Measurements from ENCODE around the gene VWA7. TPM values are rescaled to one million over a fixed set of nuclear protein-coding genes. Genes with fewer than 3 reads are reported as not detected.

Gene VWA7
- total RNA-seq, 1 donor from 2014 or later, result 1.8 TPM

DNA sequence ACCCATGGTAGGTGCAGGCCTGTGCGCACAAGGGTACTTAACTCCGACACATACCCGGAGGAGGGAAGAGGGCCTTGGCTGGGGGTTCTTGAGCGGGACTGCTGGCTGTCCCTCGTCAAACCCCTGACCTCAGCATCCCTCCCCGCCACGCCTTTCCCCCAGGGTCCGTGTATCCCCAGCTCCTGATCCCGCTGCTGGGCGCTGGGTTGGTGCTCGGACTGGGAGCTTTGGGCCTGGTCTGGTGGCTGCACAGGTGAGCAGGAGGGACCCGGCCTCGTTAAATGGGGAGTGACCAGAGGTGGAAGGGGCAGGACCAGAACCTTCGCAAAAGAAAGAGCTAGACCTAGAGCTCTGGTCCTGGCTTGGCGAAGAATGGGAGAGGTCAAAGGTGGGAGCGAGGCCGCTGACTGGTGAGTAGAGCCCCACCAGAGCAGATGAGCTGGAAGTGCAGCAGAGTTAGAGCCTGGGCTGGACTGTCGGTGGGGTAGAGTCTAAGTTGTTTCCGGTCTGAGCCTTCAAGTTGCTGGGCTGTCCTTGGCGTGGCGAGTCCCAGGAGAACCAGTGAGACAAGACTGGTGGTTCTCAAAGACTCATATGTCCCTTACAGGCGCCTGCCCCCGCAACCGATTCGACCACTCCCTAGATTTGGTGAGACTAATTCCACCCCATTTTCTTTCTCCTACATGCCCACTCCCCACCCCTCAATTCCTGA is 53.0 kb downstream of the VWA7 start:
- peaks cover 19% of the 10 kb centered on the region for H3K4me1 Mint-ChIP-seq
- no peak overlapping the region for H3K4me3 Mint-ChIP-seq
- peaks cover 30% of the 10 kb centered on the region for H3K36me3 Mint-ChIP-seq
- H3K27me3 Mint-ChIP-seq (ENCODE audit: low read depth), result no peaks in the 10 kb centered on the region
- H3K9me3 Mint-ChIP-seq, result no peaks in the 10 kb centered on the region
- no peak for DNase-seq (ENCODE audit: low spot score in 2 of 2, unreplicated experiment in 2 of 2)
- TF ChIP-seq, protein P1, sequence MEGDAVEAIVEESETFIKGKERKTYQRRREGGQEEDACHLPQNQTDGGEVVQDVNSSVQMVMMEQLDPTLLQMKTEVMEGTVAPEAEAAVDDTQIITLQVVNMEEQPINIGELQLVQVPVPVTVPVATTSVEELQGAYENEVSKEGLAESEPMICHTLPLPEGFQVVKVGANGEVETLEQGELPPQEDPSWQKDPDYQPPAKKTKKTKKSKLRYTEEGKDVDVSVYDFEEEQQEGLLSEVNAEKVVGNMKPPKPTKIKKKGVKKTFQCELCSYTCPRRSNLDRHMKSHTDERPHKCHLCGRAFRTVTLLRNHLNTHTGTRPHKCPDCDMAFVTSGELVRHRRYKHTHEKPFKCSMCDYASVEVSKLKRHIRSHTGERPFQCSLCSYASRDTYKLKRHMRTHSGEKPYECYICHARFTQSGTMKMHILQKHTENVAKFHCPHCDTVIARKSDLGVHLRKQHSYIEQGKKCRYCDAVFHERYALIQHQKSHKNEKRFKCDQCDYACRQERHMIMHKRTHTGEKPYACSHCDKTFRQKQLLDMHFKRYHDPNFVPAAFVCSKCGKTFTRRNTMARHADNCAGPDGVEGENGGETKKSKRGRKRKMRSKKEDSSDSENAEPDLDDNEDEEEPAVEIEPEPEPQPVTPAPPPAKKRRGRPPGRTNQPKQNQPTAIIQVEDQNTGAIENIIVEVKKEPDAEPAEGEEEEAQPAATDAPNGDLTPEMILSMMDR (IDR thresholded peaks at IDR 0.05; ENCODE audit: unreplicated experiment), result no peak
- peak overlapping the region; percentile 47 for H3K27ac Mint-ChIP-seq

DNA sequence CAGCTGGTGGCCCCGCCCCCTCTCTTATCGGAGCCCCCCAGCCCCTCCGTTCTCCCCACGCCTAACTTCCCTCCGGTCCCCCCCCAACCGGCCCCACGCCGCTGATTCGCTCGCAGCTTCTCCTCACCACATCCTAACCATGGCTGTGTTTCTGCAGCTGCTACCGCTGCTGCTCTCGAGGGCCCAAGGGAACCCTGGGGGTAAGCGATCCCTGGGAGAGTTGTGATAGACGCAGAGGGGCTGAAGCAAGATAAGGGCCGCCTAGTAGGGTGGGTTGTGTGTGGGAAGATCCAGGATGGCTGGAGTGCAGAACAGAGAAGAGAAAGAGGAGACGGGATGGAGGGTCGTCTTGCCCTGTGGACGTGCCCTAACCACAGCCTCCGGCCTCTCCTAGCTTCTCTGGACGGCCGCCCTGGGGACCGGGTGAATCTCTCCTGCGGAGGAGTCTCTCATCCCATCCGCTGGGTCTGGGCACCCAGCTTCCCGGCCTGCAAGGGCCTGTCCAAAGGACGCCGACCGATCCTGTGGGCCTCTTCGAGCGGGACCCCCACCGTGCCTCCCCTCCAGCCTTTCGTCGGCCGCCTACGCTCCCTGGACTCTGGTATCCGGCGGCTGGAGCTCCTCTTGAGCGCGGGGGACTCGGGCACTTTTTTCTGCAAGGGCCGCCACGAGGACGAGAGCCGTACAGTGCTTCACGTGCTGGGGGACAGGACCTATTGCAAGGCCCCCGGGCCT is 53.7 kb downstream of the VWA7 start, which contains the start of gene MPIG6B:
TSS of gene MPIG6B (plus strand) at position 129 of the 735 bp plus-strand sequence. CDS start at position 140, 11 bp downstream.
- no peak for DNase-seq (ENCODE audit: low spot score in 2 of 2, unreplicated experiment in 2 of 2)
- H3K27me3 Mint-ChIP-seq (ENCODE audit: low read depth), result no peaks in the 10 kb centered on the region

DNA sequence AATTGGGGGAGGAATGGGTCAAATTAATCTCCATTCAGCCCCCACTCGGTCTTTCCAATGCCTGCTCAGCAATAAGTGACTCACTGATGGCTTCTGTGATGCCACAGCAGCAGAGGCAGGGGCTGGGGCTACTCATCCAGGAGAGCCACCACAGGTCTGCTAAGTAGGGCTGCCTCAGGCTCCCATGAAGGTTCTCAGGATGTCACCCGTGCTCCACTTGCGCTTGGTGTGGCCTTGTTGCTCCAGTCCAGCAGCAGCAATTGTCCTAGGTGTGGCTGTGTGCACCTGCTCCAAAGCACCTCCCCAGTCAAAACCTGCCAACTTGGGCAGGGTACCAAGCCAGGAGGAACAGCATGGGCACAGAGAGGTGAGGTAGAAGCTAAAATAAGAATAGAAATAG is 55.0 kb downstream of the VWA7 start:
- Mint-ChIP-seq H3K9me3 (no peaks in the 10 kb centered on the region), H3K4me1 (peaks cover 26% of the 10 kb centered on the region), H3K27ac (no peak overlapping the region)

More for the DNA sequence above, 53.7 kb downstream of the VWA7 start, which contains the start of gene MPIG6B:
- peaks cover 28% of the 10 kb centered on the region for H3K36me3 Mint-ChIP-seq
- no peak within 1 kb of the TSS for H3K4me3 Mint-ChIP-seq
- H3K27ac Mint-ChIP-seq, result peak within 1 kb of the TSS; percentile 47
- TF ChIP-seq, protein P1 (IDR thresholded peaks at IDR 0.05; ENCODE audit: unreplicated experiment), result no peak
- H3K4me1 Mint-ChIP-seq, result peaks cover 18% of the 10 kb centered on the region
- H3K9me3 Mint-ChIP-seq, result no peaks in the 10 kb centered on the region

DNA sequence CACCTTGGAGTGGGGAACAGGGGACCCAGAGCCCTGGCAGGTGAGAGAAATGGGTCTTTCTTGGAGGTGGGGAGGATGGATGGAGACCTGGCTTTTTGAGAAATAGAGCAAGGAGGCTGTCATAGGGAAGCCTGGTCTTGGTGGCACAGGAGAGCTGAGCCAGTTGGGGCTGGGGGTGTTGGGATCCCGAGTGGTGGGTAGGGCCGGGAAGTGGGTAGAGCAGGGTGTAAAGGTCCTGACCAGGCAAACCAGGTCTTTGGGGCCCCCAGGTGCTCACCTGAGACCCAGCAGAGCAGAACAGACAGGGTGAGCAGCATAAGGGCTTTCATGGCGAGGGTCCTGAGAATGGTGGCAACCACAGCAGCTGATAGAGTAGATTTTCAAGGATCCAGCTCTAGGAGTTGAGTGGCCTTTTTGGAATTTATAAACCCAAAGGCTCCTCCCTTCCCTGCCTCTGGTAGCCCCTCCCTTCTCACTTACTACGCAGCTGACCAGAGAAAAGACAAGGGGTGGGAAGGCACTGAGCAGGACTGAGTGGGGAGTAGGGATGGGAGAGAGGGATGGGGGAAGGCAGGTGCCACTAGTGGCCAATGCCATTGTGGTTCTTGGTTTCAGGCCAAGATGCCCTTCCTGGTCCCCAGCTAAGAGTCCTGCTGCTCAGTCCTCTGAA is 55.6 kb downstream of the VWA7 start, which contains the start of gene LY6G6C:
TSS of gene LY6G6C (minus strand) at position 396 of the 670 bp plus-strand sequence. CDS start at position 329, 67 bp downstream.
- Mint-ChIP-seq H3K4me1 (peaks cover 26% of the 10 kb centered on the region), H3K36me3 (peaks cover 15% of the 10 kb centered on the region), H3K4me3 (no peak within 1 kb of the TSS), H3K9me3 (no peaks in the 10 kb centered on the region), H3K27ac (peak within 1 kb of the TSS; percentile 14), H3K27me3 (ENCODE audit: low read depth) (no peaks in the 10 kb centered on the region)
- DNase-seq (ENCODE audit: low spot score in 2 of 2, unreplicated experiment in 2 of 2), result no peak
- TF ChIP-seq, protein P1 (IDR thresholded peaks at IDR 0.05; ENCODE audit: unreplicated experiment), result no peak

More for the DNA sequence above, 55.0 kb downstream of the VWA7 start:
- TF ChIP-seq, protein P1 (IDR thresholded peaks at IDR 0.05; ENCODE audit: unreplicated experiment), result no peak
- no peak for DNase-seq (ENCODE audit: low spot score in 2 of 2, unreplicated experiment in 2 of 2)
- no peaks in the 10 kb centered on the region for H3K27me3 Mint-ChIP-seq (ENCODE audit: low read depth)
- H3K36me3 Mint-ChIP-seq, result peaks cover 21% of the 10 kb centered on the region
- H3K4me3 Mint-ChIP-seq, result no peak overlapping the region

DNA sequence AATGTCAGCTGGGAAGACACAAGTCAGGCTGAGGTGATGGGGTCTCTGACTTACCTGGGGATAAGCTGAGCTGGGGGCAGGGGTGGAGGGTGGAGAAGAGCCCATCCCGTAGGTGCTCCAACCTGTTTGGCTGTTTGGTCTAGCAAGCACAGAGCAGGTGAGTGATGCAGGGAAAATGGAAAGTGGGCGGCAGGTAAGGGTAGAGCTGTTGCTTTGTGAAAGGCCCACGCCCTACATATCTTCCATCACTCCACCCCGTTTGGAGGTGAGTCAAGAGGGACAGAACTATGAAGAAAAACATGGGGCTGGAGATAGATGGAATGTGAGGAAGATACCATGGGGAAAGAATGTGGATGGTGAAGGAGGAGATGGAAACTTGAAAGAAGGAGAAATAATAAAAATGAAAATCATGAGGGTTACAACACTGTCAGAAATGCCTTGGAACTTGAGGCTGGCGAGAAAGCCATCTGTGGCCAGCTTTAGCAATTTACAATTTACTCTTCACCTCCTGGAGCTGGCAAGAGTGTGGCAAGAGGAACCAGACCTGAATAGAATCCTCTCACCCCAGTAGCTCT is 56.8 kb downstream of the VWA7 start:
- TF ChIP-seq, protein P1 (IDR thresholded peaks at IDR 0.05; ENCODE audit: unreplicated experiment), result no peak
- no peak for DNase-seq (ENCODE audit: low spot score in 2 of 2, unreplicated experiment in 2 of 2)
- no peaks in the 10 kb centered on the region for H3K27me3 Mint-ChIP-seq (ENCODE audit: low read depth)
- H3K36me3 Mint-ChIP-seq, result peaks cover 5% of the 10 kb centered on the region
- peaks cover 26% of the 10 kb centered on the region for H3K4me1 Mint-ChIP-seq
- no peaks in the 10 kb centered on the region for H3K9me3 Mint-ChIP-seq
- no peak overlapping the region for H3K4me3 Mint-ChIP-seq
- peak overlapping the region; percentile 44 for H3K27ac Mint-ChIP-seq
